Activated CD4-positive, alpha-beta memory T cell treated with anti-CD3 and anti-CD28 coated beads, Interleukin-2, amount 10 ng/mL, durations not matched to agents 7 days and 5 days (primary cell): Measurements from ENCODE around the gene DMRTB1. TPM values are rescaled to one million over a fixed set of nuclear protein-coding genes. Genes with fewer than 3 reads are reported as not detected.

Source experiments
- CTCF ChIA-PET: fragments of 350-600 bp; sonication (Branson Sonifier 250); formaldehyde crosslinking; loops from one replicate; lab custom pipeline; 2021; ENCODE audit warnings: antibody characterized with exemption, inconsistent platforms; lab: Charles Lee
- POLR2A ChIA-PET: fragments of 350-600 bp; sonication (Branson Sonifier 250); formaldehyde crosslinking; loops from one replicate; lab custom pipeline; 2021; ENCODE audit warnings: antibody characterized with exemption; lab: Charles Lee
- DNase-seq: peaks from one replicate; pipeline ENCODE4 v3.0.0-alpha.2; 2020
- H3K27ac Mint-ChIP-seq: one replicate; pipeline ENCODE4 v1.8.0; 2021; ENCODE audit warnings: mild to moderate bottlenecking, mixed read lengths
- H3K27me3 Mint-ChIP-seq: one replicate; pipeline ENCODE4 v1.8.0; 2021; ENCODE audit warnings: mixed read lengths
- H3K36me3 Mint-ChIP-seq: one replicate; pipeline ENCODE4 v1.8.0; 2021; ENCODE audit warnings: low read depth, mixed read lengths
- H3K4me1 Mint-ChIP-seq: one replicate; pipeline ENCODE4 v1.8.0; 2021; ENCODE audit warnings: mixed read lengths
- H3K4me3 Mint-ChIP-seq: one replicate; pipeline ENCODE4 v1.8.0; 2021; ENCODE audit warnings: mild to moderate bottlenecking, mixed read lengths
- H3K9me3 Mint-ChIP-seq: one replicate; pipeline ENCODE4 v1.8.0; 2021; ENCODE audit warnings: mixed read lengths
- total RNA-seq, 2 experiments: library from RNA; stranded (reverse); gene quantifications; one replicate each; pipeline ENCODE4 v1.2.3, GENCODE V29; 2021

DMRTB1 gene
- total RNA-seq, 2 experiments from 2014 or later, result not detected

- H3K4me3 Mint-ChIP-seq, result no peak overlapping the region
- ChIA-PET POLR2A (no interaction called here), CTCF (no interaction called here)
- no peaks in the 10 kb centered on the region for H3K36me3 Mint-ChIP-seq
- H3K9me3 Mint-ChIP-seq, result no peaks in the 10 kb centered on the region
- H3K4me1 Mint-ChIP-seq, result no peaks in the 10 kb centered on the region
- DNase-seq, result no peak
- no peaks in the 10 kb centered on the region for H3K27me3 Mint-ChIP-seq
- H3K27ac Mint-ChIP-seq, result no peak overlapping the region
These were observed 2.3 kb downstream of the DMRTB1 start for GRCh38 chr1:53461323-53462044.

- H3K4me1 Mint-ChIP-seq, result no peaks in the 10 kb centered on the region
- H3K36me3 Mint-ChIP-seq, result no peaks in the 10 kb centered on the region
- DNase-seq, result no peak
- ChIA-PET POLR2A (no interaction called here), CTCF (no interaction called here)
- H3K27ac Mint-ChIP-seq, result no peak overlapping the region
- no peak overlapping the region for H3K4me3 Mint-ChIP-seq
- H3K9me3 Mint-ChIP-seq, result no peaks in the 10 kb centered on the region
- no peaks in the 10 kb centered on the region for H3K27me3 Mint-ChIP-seq
These were observed 3.0 kb downstream of the DMRTB1 start for GRCh38 chr1:53462193-53462592.

GRCh38 chr1:53462769-53463501 lies 3.7 kb downstream of the DMRTB1 start:
- H3K4me3 Mint-ChIP-seq, result no peak overlapping the region
- no peaks in the 10 kb centered on the region for H3K9me3 Mint-ChIP-seq
- ChIA-PET CTCF (no interaction called here), POLR2A (no interaction called here)
- no peak for DNase-seq
- no peaks in the 10 kb centered on the region for H3K4me1 Mint-ChIP-seq
- H3K27ac Mint-ChIP-seq, result no peak overlapping the region
- no peaks in the 10 kb centered on the region for H3K36me3 Mint-ChIP-seq
- H3K27me3 Mint-ChIP-seq, result no peaks in the 10 kb centered on the region

- no peaks in the 10 kb centered on the region for H3K27me3 Mint-ChIP-seq
- no peaks in the 10 kb centered on the region for H3K9me3 Mint-ChIP-seq
- no peak overlapping the region for H3K27ac Mint-ChIP-seq
- H3K4me3 Mint-ChIP-seq, result no peak overlapping the region
- no peak for DNase-seq
- ChIA-PET POLR2A (no interaction called here), CTCF (interaction anchor here (1.0 to 1.7 kb wide), 4 partner anchors 9 to 24 kb away, joined by 3 to 6 read pairs (median 3); no protein-coding TSS in a partner anchor)
- no peaks in the 10 kb centered on the region for H3K36me3 Mint-ChIP-seq
- H3K4me1 Mint-ChIP-seq, result no peaks in the 10 kb centered on the region
These were observed 5.0 kb downstream of the DMRTB1 start for GRCh38 chr1:53463961-53464899.

GRCh38 chr1:53465023-53465957 lies 6.1 kb downstream of the DMRTB1 start:
- Mint-ChIP-seq H3K36me3 (no peaks in the 10 kb centered on the region), H3K4me3 (no peak overlapping the region), H3K9me3 (no peaks in the 10 kb centered on the region), H3K27ac (no peak overlapping the region), H3K4me1 (no peaks in the 10 kb centered on the region), H3K27me3 (no peaks in the 10 kb centered on the region)
- DNase-seq, result no peak
- POLR2A ChIA-PET, result no interaction called here
- CTCF ChIA-PET, result interaction anchor here (0.7 to 1.7 kb wide), 8 partner anchors 8 to 289 kb away, joined by 3 to 6 read pairs (median 3); no protein-coding TSS in a partner anchor

- H3K36me3 Mint-ChIP-seq, result no peaks in the 10 kb centered on the region
- H3K27ac Mint-ChIP-seq, result no peak overlapping the region
- ChIA-PET CTCF (no interaction called here), POLR2A (no interaction called here)
- DNase-seq, result no peak
- no peak overlapping the region for H3K4me3 Mint-ChIP-seq
- H3K27me3 Mint-ChIP-seq, result no peaks in the 10 kb centered on the region
- no peaks in the 10 kb centered on the region for H3K9me3 Mint-ChIP-seq
- H3K4me1 Mint-ChIP-seq, result no peaks in the 10 kb centered on the region
These were observed 8.2 kb downstream of the DMRTB1 start for GRCh38 chr1:53467391-53467790.

- Mint-ChIP-seq H3K4me1 (no peaks in the 10 kb centered on the region), H3K27ac (no peak overlapping the region), H3K27me3 (no peaks in the 10 kb centered on the region), H3K4me3 (no peak overlapping the region), H3K36me3 (no peaks in the 10 kb centered on the region), H3K9me3 (no peaks in the 10 kb centered on the region)
- CTCF ChIA-PET, result no interaction called here
- POLR2A ChIA-PET, result no interaction called here
- DNase-seq, result no peak
These were observed 9.2 kb downstream of the DMRTB1 start for GRCh38 chr1:53468374-53468773.

- Mint-ChIP-seq H3K27me3 (no peaks in the 10 kb centered on the region), H3K4me1 (no peaks in the 10 kb centered on the region), H3K36me3 (no peaks in the 10 kb centered on the region), H3K9me3 (no peaks in the 10 kb centered on the region), H3K4me3 (no peak overlapping the region), H3K27ac (no peak overlapping the region)
- ChIA-PET POLR2A (no interaction called here), CTCF (no interaction called here)
- no peak for DNase-seq
These were observed 10.2 kb downstream of the DMRTB1 start for GRCh38 chr1:53469373-53469772.

- Mint-ChIP-seq H3K27me3 (no peaks in the 10 kb centered on the region), H3K27ac (no peak overlapping the region), H3K36me3 (no peaks in the 10 kb centered on the region), H3K4me3 (no peak overlapping the region), H3K9me3 (no peaks in the 10 kb centered on the region), H3K4me1 (no peaks in the 10 kb centered on the region)
- CTCF ChIA-PET, result no interaction called here
- no peak for DNase-seq
- POLR2A ChIA-PET, result no interaction called here
These were observed 11.0 kb downstream of the DMRTB1 start for GRCh38 chr1:53470155-53470554.

- no peaks in the 10 kb centered on the region for H3K4me1 Mint-ChIP-seq
- ChIA-PET POLR2A (no interaction called here), CTCF (no interaction called here)
- H3K27ac Mint-ChIP-seq, result no peak overlapping the region
- DNase-seq, result no peak
- H3K27me3 Mint-ChIP-seq, result no peaks in the 10 kb centered on the region
- H3K36me3 Mint-ChIP-seq, result no peaks in the 10 kb centered on the region
- no peaks in the 10 kb centered on the region for H3K9me3 Mint-ChIP-seq
- H3K4me3 Mint-ChIP-seq, result no peak overlapping the region
These were observed 11.4 kb downstream of the DMRTB1 start for GRCh38 chr1:53470584-53470983.

GRCh38 chr1:53471000-53471399 lies 11.8 kb downstream of the DMRTB1 start:
- ChIA-PET POLR2A (no interaction called here), CTCF (no interaction called here)
- Mint-ChIP-seq H3K27me3 (peaks cover 3% of the 10 kb centered on the region), H3K27ac (no peak overlapping the region), H3K4me1 (no peaks in the 10 kb centered on the region), H3K4me3 (no peak overlapping the region), H3K36me3 (no peaks in the 10 kb centered on the region), H3K9me3 (no peaks in the 10 kb centered on the region)
- DNase-seq, result no peak

GRCh38 chr1:53473463-53473862 lies 14.3 kb downstream of the DMRTB1 start:
- DNase-seq, result no peak
- Mint-ChIP-seq H3K4me1 (no peaks in the 10 kb centered on the region), H3K9me3 (no peaks in the 10 kb centered on the region), H3K27ac (no peak overlapping the region), H3K27me3 (peaks cover 5% of the 10 kb centered on the region), H3K4me3 (no peak overlapping the region), H3K36me3 (no peaks in the 10 kb centered on the region)
- ChIA-PET POLR2A (no interaction called here), CTCF (interaction anchor here (0.6 to 1.3 kb wide), 7 partner anchors 9 to 195 kb away, joined by 3 to 6 read pairs (median 3); no protein-coding TSS in a partner anchor)
